Breast epithelium (tissue), 4 donors: ENCODE data around the gene ZNF497. TPM values are rescaled to one million over a fixed set of nuclear protein-coding genes. Genes with fewer than 3 reads are reported as not detected.

Experiments
- DNase-seq, 2 donors: peaks; one replicate each; pipeline ENCODE4 v3.0.0-alpha.2; 2019; ENCODE audit warnings: low spot score in 2 of 2
- H3K27ac ChIP-seq, 2 donors: fragments of 200-600 bp; sonication (generic) in 1 of 2; one replicate each; pipeline ENCODE4 v1.5.1; 2016 to 2019; ENCODE audit warnings: mild to moderate bottlenecking in 1 of 2
- H3K27me3 ChIP-seq, 2 donors: fragments of 200-600 bp; sonication (generic) in 1 of 2; one replicate each; pipeline versions ENCODE4 v1.5.1 to v1.6.0; 2017 to 2019; ENCODE audit warnings: control low read depth in 1 of 2, mild to moderate bottlenecking in 1 of 2
- H3K36me3 ChIP-seq: fragments of 200-600 bp; one replicate; pipeline ENCODE4 v1.5.1; 2019
- H3K4me1 ChIP-seq, 2 donors: fragments of 200-600 bp; sonication (generic); one replicate each; pipeline ENCODE4 v1.5.1; 2016 to 2019; ENCODE audit warnings: control low read depth in 1 of 2
- H3K4me3 ChIP-seq, 3 donors: fragments of 200-600 bp; sonication (generic); 1 replicate in 2 of 3; 2 replicates in 1 of 3; pipeline ENCODE4 v1.5.1; 2016 to 2019; ENCODE audit warnings: mild to moderate bottlenecking in 3 of 3, moderate library complexity in 2 of 3
- H3K9me3 ChIP-seq, 2 donors: fragments of 200-600 bp; sonication (generic) in 1 of 2; one replicate each; pipeline ENCODE4 v1.5.1; 2016 to 2019; ENCODE audit warnings: control low read depth in 1 of 2
- POLR2A ChIP-seq: fragments of 450-650 bp; IDR thresholded peaks from one replicate; pipeline ENCODE4 v1.6.1; 2016; ENCODE audit warnings: antibody characterized with exemption, mild to moderate bottlenecking, moderate library complexity
- POLR2AphosphoS5 ChIP-seq, 3 donors: sonication (generic); formaldehyde crosslinking; IDR thresholded peaks; one replicate each; pipeline ENCODE4 v1.6.1; 2017; ENCODE audit warnings: antibody characterized with exemption in 3 of 3
- intact Hi-C: fragments of 100-400 bp; cut with DNase I; formaldehyde crosslinking; loops from one replicate; pipeline ENCODE4 v1.15.1; 2023; ENCODE audit warnings: low total_unique reads
- total RNA-seq, 3 donors: library from RNA; depleted of rRNA; stranded (reverse); fragments of >200 nt; gene quantifications; one replicate each; pipeline ENCODE4 v1.1.0, GENCODE V29; 2016
- TF ChIP-seq, protein P1 (sequence below), 3 donors: fragments of 450-650 bp; IDR thresholded peaks; one replicate each; pipeline ENCODE4 v1.5.1; 2016 to 2017; ENCODE audit warnings: antibody characterized with exemption in 3 of 3, mild to moderate bottlenecking in 3 of 3, moderate library complexity in 3 of 3

The ZNF497 gene
- total RNA-seq, 3 donors from 2014 or later = 0.80 to 5.3 (median 3.6) TPM

DNA sequence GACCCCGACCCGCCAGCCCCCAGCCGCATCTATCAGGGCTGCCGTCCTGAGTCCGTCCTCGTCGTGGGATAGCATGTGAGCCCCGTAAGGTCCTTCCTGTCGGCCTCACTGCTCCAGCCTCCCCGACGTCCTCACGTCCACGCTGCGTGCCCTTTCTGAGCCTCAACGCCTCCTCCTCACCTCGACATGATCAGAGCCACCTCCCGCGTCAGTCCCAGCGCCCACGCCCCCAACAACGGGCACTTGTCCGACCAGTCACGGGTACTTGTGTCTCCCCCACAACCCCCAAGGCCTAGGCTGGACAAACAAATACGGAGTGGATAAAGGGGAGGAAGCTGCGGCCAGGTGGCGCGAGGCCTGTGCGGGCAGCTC lies 665 bp downstream of the ZNF497 start:
- no peaks in the 10 kb centered on the region for H3K27me3 ChIP-seq
- no peaks in the 10 kb centered on the region for H3K36me3 ChIP-seq
- peak overlapping the region; percentile 65 to 83 (median 66) for H3K4me3 ChIP-seq
- peak overlapping the region; percentile 89 to 91 for H3K27ac ChIP-seq
- TF ChIP-seq, protein P1, sequence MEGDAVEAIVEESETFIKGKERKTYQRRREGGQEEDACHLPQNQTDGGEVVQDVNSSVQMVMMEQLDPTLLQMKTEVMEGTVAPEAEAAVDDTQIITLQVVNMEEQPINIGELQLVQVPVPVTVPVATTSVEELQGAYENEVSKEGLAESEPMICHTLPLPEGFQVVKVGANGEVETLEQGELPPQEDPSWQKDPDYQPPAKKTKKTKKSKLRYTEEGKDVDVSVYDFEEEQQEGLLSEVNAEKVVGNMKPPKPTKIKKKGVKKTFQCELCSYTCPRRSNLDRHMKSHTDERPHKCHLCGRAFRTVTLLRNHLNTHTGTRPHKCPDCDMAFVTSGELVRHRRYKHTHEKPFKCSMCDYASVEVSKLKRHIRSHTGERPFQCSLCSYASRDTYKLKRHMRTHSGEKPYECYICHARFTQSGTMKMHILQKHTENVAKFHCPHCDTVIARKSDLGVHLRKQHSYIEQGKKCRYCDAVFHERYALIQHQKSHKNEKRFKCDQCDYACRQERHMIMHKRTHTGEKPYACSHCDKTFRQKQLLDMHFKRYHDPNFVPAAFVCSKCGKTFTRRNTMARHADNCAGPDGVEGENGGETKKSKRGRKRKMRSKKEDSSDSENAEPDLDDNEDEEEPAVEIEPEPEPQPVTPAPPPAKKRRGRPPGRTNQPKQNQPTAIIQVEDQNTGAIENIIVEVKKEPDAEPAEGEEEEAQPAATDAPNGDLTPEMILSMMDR (IDR thresholded peaks at IDR 0.05) = no peak
- TF ChIP-seq POLR2AphosphoS5 (IDR thresholded peaks at IDR 0.05) (no peak), POLR2A (no peak)
- H3K9me3 ChIP-seq = no peaks in the 10 kb centered on the region
- no peaks in the 10 kb centered on the region for H3K4me1 ChIP-seq
- DNase-seq = peak; percentile 46 to 61
- intact Hi-C loops = no loop called here

DNA sequence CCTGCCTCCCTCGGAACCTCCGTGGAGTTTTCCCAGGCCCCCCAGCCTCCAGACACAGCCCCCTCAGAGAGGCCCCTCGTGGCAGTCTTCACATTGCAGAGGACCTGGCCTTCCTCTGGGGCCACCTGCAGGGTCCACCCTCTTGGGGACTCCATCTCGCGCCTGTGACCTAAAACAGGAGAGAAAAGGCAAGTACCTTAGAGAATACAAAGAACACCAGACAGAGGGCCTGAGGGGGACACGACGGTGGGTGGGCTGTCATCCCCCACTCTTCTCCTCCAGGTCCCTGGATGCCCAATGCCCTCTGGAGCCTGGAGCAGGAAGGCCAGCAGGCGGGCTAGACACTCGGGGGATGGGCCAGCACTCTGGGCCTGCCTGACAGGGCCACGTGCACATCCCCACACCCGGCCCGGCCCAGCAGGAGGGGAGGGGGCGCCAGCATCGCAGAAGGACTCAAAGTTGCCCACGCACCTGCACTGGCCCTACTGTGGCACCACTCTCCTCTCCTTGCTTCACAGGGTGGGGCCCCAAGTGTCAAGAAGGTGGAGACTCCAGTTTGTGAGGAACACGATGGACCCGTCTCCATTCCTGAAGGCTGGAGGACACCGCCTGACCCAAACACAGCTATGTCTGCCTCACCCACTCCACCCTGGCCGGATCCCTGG lies 4.9 kb downstream of the ZNF497 start:
- TF ChIP-seq POLR2AphosphoS5 (IDR thresholded peaks at IDR 0.05) (no peak), POLR2A (no peak)
- TF ChIP-seq, protein P1 (IDR thresholded peaks at IDR 0.05) = no peak
- no peaks in the 10 kb centered on the region for H3K27me3 ChIP-seq

DNA sequence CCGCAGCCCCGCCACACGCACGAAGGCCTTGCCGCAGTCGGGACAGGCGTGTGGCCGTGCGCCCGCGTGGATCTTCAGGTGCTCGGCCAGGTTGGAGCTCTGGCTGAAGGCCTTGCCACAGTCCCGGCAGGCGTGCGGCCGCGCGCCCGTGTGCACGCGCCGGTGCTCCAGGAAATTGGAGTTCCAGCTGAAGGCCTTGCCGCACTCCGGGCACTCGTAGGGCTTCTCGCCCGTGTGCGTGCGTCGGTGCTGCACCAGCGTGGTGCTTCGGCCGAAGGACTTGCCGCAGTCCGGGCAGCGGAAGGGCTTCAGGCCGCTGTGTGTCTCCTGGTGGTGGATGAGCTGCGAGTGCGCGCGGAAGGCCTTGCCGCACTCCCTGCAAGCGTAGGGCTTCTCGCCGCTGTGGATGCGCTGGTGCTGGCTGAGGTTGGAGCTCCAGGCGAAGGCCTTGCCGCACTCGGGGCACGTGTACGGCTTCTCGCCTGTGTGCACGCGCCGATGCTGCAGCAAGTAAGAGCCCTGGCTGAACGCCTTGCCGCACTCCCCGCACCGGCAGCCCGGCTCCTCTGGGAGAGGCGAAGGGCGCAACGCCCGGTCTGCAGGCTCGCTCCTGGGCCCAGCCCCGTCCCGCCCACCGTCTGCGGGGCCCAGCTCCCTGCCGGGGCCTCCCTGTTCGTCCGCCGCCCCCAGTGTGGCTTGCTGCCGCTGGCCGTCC lies 5.6 kb downstream of the ZNF497 start:
- no peaks in the 10 kb centered on the region for H3K9me3 ChIP-seq
- intact Hi-C loops = no loop called here
- DNase-seq = no peak
- H3K36me3 ChIP-seq = no peaks in the 10 kb centered on the region
- TF ChIP-seq POLR2A (no peak), POLR2AphosphoS5 (IDR thresholded peaks at IDR 0.05) (peak in 1 of 3 donors; percentile 9)
- TF ChIP-seq, protein P1 (IDR thresholded peaks at IDR 0.05) = no peak
- H3K27ac ChIP-seq = no peak overlapping the region
- peak overlapping the region; percentile 20 to 61 (median 42) for H3K4me3 ChIP-seq
- no peaks in the 10 kb centered on the region for H3K27me3 ChIP-seq
- no peaks in the 10 kb centered on the region for H3K4me1 ChIP-seq

More for the DNA sequence above, 4.9 kb downstream of the ZNF497 start:
- Histone ChIP-seq H3K4me1 (no peaks in the 10 kb centered on the region), H3K4me3 (peak overlapping the region in 2 of 3 donors; percentile 42 to 61), H3K9me3 (no peaks in the 10 kb centered on the region), H3K36me3 (no peaks in the 10 kb centered on the region), H3K27ac (no peak overlapping the region)
- intact Hi-C loops = no loop called here
- no peak for DNase-seq

DNA sequence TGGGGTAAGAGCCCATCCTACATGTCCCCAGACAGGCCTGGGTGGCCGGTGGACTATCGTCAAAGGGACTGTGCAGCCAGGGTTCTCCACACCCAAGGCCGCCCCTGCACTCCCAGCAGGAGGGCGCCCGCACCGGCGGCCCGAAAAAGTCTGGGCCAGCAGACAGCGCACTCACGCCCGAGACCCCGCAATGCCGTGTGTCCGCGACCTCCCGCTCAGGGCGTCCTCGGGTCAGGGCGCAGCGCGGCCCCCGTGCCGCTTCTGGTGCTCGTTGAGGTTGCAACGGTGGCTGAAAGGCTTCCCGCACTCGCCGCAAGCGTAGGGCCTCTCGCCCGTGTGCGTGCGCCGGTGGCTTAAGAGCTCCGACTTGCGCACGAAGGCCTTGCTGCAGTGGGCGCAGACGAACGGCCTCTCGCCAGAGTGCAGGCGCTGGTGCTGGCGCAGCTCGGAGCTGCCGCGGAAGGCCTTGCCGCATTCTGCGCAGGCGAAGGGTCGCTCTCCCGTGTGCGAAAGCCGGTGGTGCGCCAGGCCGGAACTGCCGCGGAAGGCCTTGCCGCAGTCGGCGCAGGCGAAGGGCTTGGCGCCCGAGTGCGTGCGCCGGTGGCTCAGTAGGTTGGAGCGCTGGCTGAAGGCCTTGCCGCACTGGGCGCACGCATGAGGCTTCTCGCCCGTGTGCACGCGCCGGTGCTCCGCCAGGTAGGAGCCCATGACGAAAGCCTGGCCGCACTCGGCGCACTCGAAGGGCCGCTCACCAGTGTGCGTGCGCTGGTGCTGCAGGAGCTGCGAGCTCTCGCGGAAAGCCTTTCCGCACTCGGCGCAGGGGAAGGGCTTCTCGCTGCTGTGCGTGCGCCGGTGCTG lies 6.4 kb downstream of the ZNF497 start:
- no peak for DNase-seq
- H3K4me3 ChIP-seq = peak overlapping the region; percentile 20 to 61 (median 42)
- intact Hi-C loops = no loop called here
- no peaks in the 10 kb centered on the region for H3K4me1 ChIP-seq
- H3K36me3 ChIP-seq = no peaks in the 10 kb centered on the region
- TF ChIP-seq POLR2A = no peak
- TF ChIP-seq, protein P1 (IDR thresholded peaks at IDR 0.05) = no peak
- no peak for TF ChIP-seq POLR2AphosphoS5 (IDR thresholded peaks at IDR 0.05)
- no peaks in the 10 kb centered on the region for H3K27me3 ChIP-seq
- H3K9me3 ChIP-seq = no peaks in the 10 kb centered on the region
- no peak overlapping the region for H3K27ac ChIP-seq
